HCT116 (cell line): ENCODE results near the gene PMS1. TPM values are rescaled to one million over a fixed set of nuclear protein-coding genes. Genes with fewer than 3 reads are reported as not detected.

Source experiments
- ATAC-seq: fragments of 200-7000 bp; cut with Tn5 transposase; 2 replicates; pipeline ENCODE4 v1.9.1; 2020; ENCODE audit warnings: mild to moderate bottlenecking, moderate library complexity
- BruUV-seq: library from RNA; stranded (reverse); fragments of 400-500 nt; replicated peaks from 2 replicates; lab custom pipeline; 2021; lab: Mats Ljungman, UMichigan
- CTCF ChIA-PET: fragments of 300-600 bp; sonication (Branson Sonifier 250); formaldehyde crosslinking; loops from one replicate; lab custom pipeline; 2021; ENCODE audit warnings: antibody characterized with exemption; lab: Charles Lee
- POLR2A ChIA-PET: fragments of 300-600, 350-600 bp; sonication (Branson Sonifier 250); formaldehyde crosslinking; loops from one replicate; lab custom pipeline; 2021; ENCODE audit warnings: antibody characterized with exemption; lab: Charles Lee
- RAD21 ChIA-PET, 2 experiments: fragments of 300-600 bp; sonication (Branson Sonifier 250); formaldehyde crosslinking; loops; one replicate each; lab custom pipeline; 2023; ENCODE audit warnings: low total read pairs in 2 of 2; ENCODE audit not compliant: uncharacterized antibody in 2 of 2, unreplicated experiment in 2 of 2, low non-redundant PET in 1 of 2; lab: Charles Lee
- DNase-seq: peaks from one replicate; pipeline ENCODE4 v3.0.0-alpha.2; 2010; ENCODE audit warnings: low read depth, low spot score
- H2AFZ ChIP-seq: fragments of 200-600 bp; shearing (Covaris generic), sonication (generic); 2 replicates; pipeline ENCODE4 v1.6.1; 2017; ENCODE audit warnings: low read depth, mixed run types, mixed read lengths, antibody characterized with exemption, low read length; ENCODE audit not compliant: poor library complexity, severe bottlenecking
- H3K27ac ChIP-seq: 2 replicates; pipeline ENCODE4 v1.5.1; 2012; ENCODE audit warnings: low read depth, low read length
- H3K27me3 ChIP-seq: fragments of 200-600 bp; sonication (generic); 2 replicates; pipeline ENCODE4 v1.6.1; 2016; ENCODE audit warnings: mixed run types, low read length, mixed read lengths; ENCODE audit not compliant: insufficient read depth
- H3K36me3 ChIP-seq, 2 experiments: fragments of 200-500 bp in 1 of 2; fragments of 200-600 bp in 1 of 2; sonication (Bioruptor generic) in 1 of 2; sonication (generic) in 1 of 2; 2 replicates each; pipeline versions ENCODE4 v1.5.1 to v1.6.1; 2014 to 2016; ENCODE audit warnings: low read length in 2 of 2, inconsistent platforms in 1 of 2, mixed read lengths in 1 of 2, mixed run types in 1 of 2; ENCODE audit not compliant: insufficient read depth in 2 of 2, control insufficient read depth in 1 of 2
- H3K4me1 ChIP-seq, 2 experiments: fragments of 200-600 bp in 1 of 2; sonication (generic) in 1 of 2; 2 replicates each; pipeline versions ENCODE4 v1.5.1 to v1.6.1; 2012 to 2017; ENCODE audit warnings: low read length in 2 of 2, inconsistent platforms in 1 of 2, mild to moderate bottlenecking in 1 of 2, mixed read lengths in 1 of 2, mixed run types in 1 of 2, moderate library complexity in 1 of 2; ENCODE audit not compliant: insufficient read depth in 2 of 2, control insufficient read depth in 1 of 2
- H3K4me2 ChIP-seq: fragments of 200-600 bp; sonication (generic); 2 replicates; pipeline ENCODE4 v1.6.1; 2017; ENCODE audit warnings: mixed run types, low read length, mixed read lengths
- H3K4me3 ChIP-seq, 2 experiments: fragments of 200-600 bp in 1 of 2; sonication (generic) in 1 of 2; replicated peaks in 1 of 2; 2 replicates each; pipeline ENCODE4 v1.5.1; 2011 to 2016; ENCODE audit warnings: low read length in 2 of 2, control low read depth in 1 of 2, low read depth in 1 of 2, mild to moderate bottlenecking in 1 of 2, mixed read lengths in 1 of 2, mixed run types in 1 of 2
- H3K79me2 ChIP-seq: fragments of 200-600 bp; sonication (generic); 2 replicates; pipeline ENCODE4 v1.6.1; 2017; ENCODE audit warnings: mild to moderate bottlenecking, mixed run types, low read length, moderate library complexity, mixed read lengths; ENCODE audit not compliant: insufficient read depth
- H3K9ac ChIP-seq: fragments of 200-600 bp; sonication (generic); 2 replicates; pipeline ENCODE4 v1.6.1; 2016; ENCODE audit warnings: low read length, mixed read lengths
- H3K9me2 ChIP-seq: fragments of 200-600 bp; sonication (generic), shearing (Covaris generic); 2 replicates; pipeline ENCODE4 v1.6.1; 2017; ENCODE audit warnings: mixed run types, mild to moderate bottlenecking, moderate library complexity; ENCODE audit not compliant: insufficient read depth
- H3K9me3 ChIP-seq, 2 experiments: fragments of 200-500 bp in 1 of 2; fragments of 200-600 bp in 1 of 2; sonication (Bioruptor generic) in 1 of 2; sonication (generic) in 1 of 2; 2 replicates each; pipeline ENCODE4 v1.6.1; 2014 to 2017; ENCODE audit warnings: low read length in 2 of 2, mixed read lengths in 2 of 2, inconsistent platforms in 1 of 2, low read depth in 1 of 2, mild to moderate bottlenecking in 1 of 2, mixed run types in 1 of 2, moderate library complexity in 1 of 2; ENCODE audit not compliant: control insufficient read depth in 1 of 2, insufficient read depth in 1 of 2
- H4K20me1 ChIP-seq: fragments of 200-600 bp; sonication (generic), shearing (Covaris generic); 2 replicates; pipeline ENCODE4 v1.6.1; 2017; ENCODE audit warnings: mixed run types, mild to moderate bottlenecking, moderate library complexity; ENCODE audit not compliant: insufficient read depth
- CEBPB ChIP-seq: IDR thresholded peaks from 2 replicates; pipeline ENCODE4 v1.6.1; 2012; ENCODE audit warnings: low read depth
- EGR1 ChIP-seq: IDR thresholded peaks from 2 replicates; pipeline ENCODE4 v1.6.1; 2012; ENCODE audit warnings: low read depth
- MAX ChIP-seq: IDR thresholded peaks from 2 replicates; pipeline ENCODE4 v1.6.1; 2012
- POLR2A ChIP-seq: IDR thresholded peaks from 2 replicates; pipeline ENCODE4 v1.7.0; 2011; ENCODE audit warnings: borderline replicate concordance; ENCODE audit not compliant: insufficient read depth, insufficient read length; ENCODE audit errors: extremely low read depth
- RAD21 ChIP-seq: IDR thresholded peaks from 2 replicates; pipeline ENCODE4 v1.6.1; 2012; ENCODE audit warnings: low read depth, mild to moderate bottlenecking
- REST ChIP-seq: IDR thresholded peaks from 2 replicates; pipeline ENCODE4 v1.6.1; 2012; ENCODE audit warnings: low read depth
- SP1 ChIP-seq: IDR thresholded peaks from 2 replicates; pipeline ENCODE4 v1.6.1; 2012; ENCODE audit warnings: low read depth
- TCF7L2 ChIP-seq: IDR thresholded peaks from 2 replicates; pipeline ENCODE4 v1.7.0; 2011; ENCODE audit warnings: borderline replicate concordance, inconsistent platforms; ENCODE audit not compliant: insufficient read depth, insufficient read length; ENCODE audit errors: extremely low read depth
- YY1 ChIP-seq: IDR thresholded peaks from 2 replicates; pipeline ENCODE4 v1.6.1; 2011; ENCODE audit warnings: low read length, low read depth, moderate library complexity, mild to moderate bottlenecking; ENCODE audit not compliant: insufficient replicate concordance; ENCODE audit errors: extremely low read depth
- ZFX ChIP-seq: fragments of 450-650 bp; IDR thresholded peaks from 2 replicates; pipeline ENCODE4 v1.6.1; 2017
- intact Hi-C: fragments of 100-400 bp; cut with micrococcal nuclease; formaldehyde crosslinking; loops from 2 replicates; pipeline ENCODE4 v1.10.0; 2022
- total RNA-seq: library from RNA; stranded (reverse); gene quantifications from one replicate; pipeline ENCODE4 v1.2.1, GENCODE V29; 2021; ENCODE audit not compliant: unreplicated experiment

The PMS1 gene
- total RNA-seq, 1 experiment from 2014 or later: 53.2 TPM

DNA sequence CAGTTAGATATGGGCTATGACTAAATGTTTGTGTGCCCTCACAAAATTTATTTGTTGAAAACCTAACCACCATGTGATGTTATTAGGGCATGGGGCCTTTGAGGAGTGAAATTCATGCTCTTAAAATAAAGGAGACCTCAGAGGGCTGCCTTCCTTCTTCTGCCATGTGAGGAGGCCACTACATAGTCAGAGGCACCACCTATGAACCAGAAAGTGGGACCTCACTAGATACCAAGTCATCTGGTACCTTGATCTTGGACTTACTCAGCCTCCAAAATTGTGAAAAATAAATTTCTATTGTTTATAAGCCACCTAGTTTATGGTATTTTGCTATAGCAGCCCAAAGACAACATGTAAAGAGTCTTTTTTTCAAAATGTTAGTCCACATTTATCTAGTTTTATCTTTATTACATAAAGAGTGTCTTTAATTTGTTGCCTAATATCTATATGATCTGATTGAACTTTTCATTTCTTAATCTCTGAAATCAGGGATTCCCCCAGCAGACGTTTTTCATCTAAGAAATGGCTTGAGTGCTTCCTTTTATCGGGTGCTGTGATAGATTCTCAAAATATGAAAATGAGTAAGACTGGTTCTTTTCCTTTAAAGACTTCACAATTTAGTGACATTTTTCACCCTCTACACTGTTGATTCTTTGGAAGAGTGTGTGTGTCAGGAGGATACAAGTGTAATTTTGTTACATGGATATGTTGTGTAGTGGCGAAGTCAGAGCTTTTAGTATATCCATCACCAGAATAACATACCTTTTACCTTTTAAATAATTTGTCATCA lies 34.2 kb downstream of the PMS1 start:
- H3K9ac ChIP-seq: no peak overlapping the region
- no peak overlapping the region for H3K4me3 ChIP-seq
- H3K4me1 ChIP-seq: no peaks in the 10 kb centered on the region
- H3K9me3 ChIP-seq: no peaks in the 10 kb centered on the region
- BruUV-seq: no TSS peak
- no peak for TF ChIP-seq POLR2A
- no peak for TF ChIP-seq EGR1
- TF ChIP-seq YY1: no peak
- no peak for TF ChIP-seq MAX
- no peak for TF ChIP-seq TCF7L2
- no peak for TF ChIP-seq RAD21
- TF ChIP-seq CEBPB: no peak
- TF ChIP-seq ZFX: no peak
- TF ChIP-seq REST: no peak
- no peak for TF ChIP-seq SP1
- H3K9me2 ChIP-seq: no peaks in the 10 kb centered on the region
- DNase-seq (no peak), ATAC-seq (no peak)
- no peaks in the 10 kb centered on the region for H3K79me2 ChIP-seq
- no peaks in the 10 kb centered on the region for H4K20me1 ChIP-seq
- H3K4me2 ChIP-seq: no peak overlapping the region
- ChIA-PET RAD21 (no interaction called here), CTCF (no interaction called here), POLR2A (no interaction called here)
- no peaks in the 10 kb centered on the region; a peak in 1 of 4 replicates for H3K36me3 ChIP-seq
- no peaks in the 10 kb centered on the region for H3K27me3 ChIP-seq
- no peak overlapping the region for H3K27ac ChIP-seq
- intact Hi-C loops: no loop called here
- H2AFZ ChIP-seq: no peak overlapping the region
